Natural killer cell (primary cell): ENCODE data around the gene CCDC91. TPM values are rescaled to one million over a fixed set of nuclear protein-coding genes. Genes with fewer than 3 reads are reported as not detected.

Source experiments
- ATAC-seq, 3 donors: fragments of 150-1000 bp in 2 of 3; fragments of 200-7000 bp in 1 of 3; cut with Tn5 transposase; 1 replicate in 1 of 3; 2 replicates in 2 of 3; pipeline ENCODE4 v1.10.0; 2021; ENCODE audit warnings: mild to moderate bottlenecking in 2 of 3, moderate library complexity in 2 of 3
- DNase-seq, 2 donors: peaks; one replicate each; pipeline versions ENCODE4 v3.0.0 to v3.0.0-alpha.2; 2013 to 2021; ENCODE audit warnings: mixed read lengths in 1 of 2
- H3K27ac ChIP-seq: one replicate; pipeline ENCODE4 v1.5.1; 2013; ENCODE audit warnings: mild to moderate bottlenecking, low read length
- H3K27me3 ChIP-seq: one replicate; pipeline ENCODE4 v1.6.1; 2013; ENCODE audit warnings: low read length; ENCODE audit not compliant: control insufficient read depth, insufficient read depth
- H3K36me3 ChIP-seq: one replicate; pipeline ENCODE4 v1.6.1; 2013; ENCODE audit warnings: low read length; ENCODE audit not compliant: control insufficient read depth, insufficient read depth
- H3K4me1 ChIP-seq: one replicate; pipeline ENCODE4 v1.6.1; 2013; ENCODE audit warnings: low read length; ENCODE audit not compliant: control insufficient read depth, insufficient read depth
- H3K4me3 ChIP-seq: one replicate; pipeline ENCODE4 v1.5.1; 2013; ENCODE audit warnings: low read length
- H3K9me3 ChIP-seq: one replicate; pipeline ENCODE4 v1.6.1; 2013; ENCODE audit warnings: low read length; ENCODE audit not compliant: control insufficient read depth, insufficient read depth
- H3K27ac Mint-ChIP-seq, 2 donors: one replicate each; pipeline ENCODE4 v1.8.0; 2022; ENCODE audit warnings: mild to moderate bottlenecking in 2 of 2, mixed read lengths in 2 of 2, moderate library complexity in 1 of 2
- H3K27me3 Mint-ChIP-seq, 2 donors: one replicate each; pipeline ENCODE4 v1.8.0; 2022; ENCODE audit warnings: low read depth in 2 of 2, mixed read lengths in 2 of 2
- H3K36me3 Mint-ChIP-seq: one replicate; pipeline ENCODE4 v1.8.0; 2022; ENCODE audit warnings: mixed read lengths
- H3K4me1 Mint-ChIP-seq, 2 donors: one replicate each; pipeline ENCODE4 v1.8.0; 2022; ENCODE audit warnings: mixed read lengths in 2 of 2
- H3K4me3 Mint-ChIP-seq: one replicate; pipeline ENCODE4 v1.8.0; 2022; ENCODE audit warnings: mild to moderate bottlenecking, moderate library complexity, mixed read lengths
- H3K9me3 Mint-ChIP-seq, 2 donors: one replicate each; pipeline ENCODE4 v1.8.0; 2022; ENCODE audit warnings: mixed read lengths in 2 of 2
- WGBS: methylation state at CpG from one replicate; pipeline ENCODE4 v1.1.7; 2013; ENCODE audit warnings: missing lambda C conversion rate; ENCODE audit not compliant: insufficient coverage; 5-methylcytosine and 5-hydroxymethylcytosine counted together
- intact Hi-C: fragments of 100-400 bp; cut with micrococcal nuclease; formaldehyde crosslinking; loops from one replicate; pipeline ENCODE4 v1.14.2; 2022
- total RNA-seq, 4 donors: library from RNA; stranded (reverse); fragments of 120-200 nt in 1 of 4; gene quantifications; one replicate each; pipeline versions ENCODE4 v1.2.3 to v1.2.4, GENCODE V29; 2013 to 2022
- TF ChIP-seq, protein P1 (sequence below): fragments of 200-600 bp; IDR thresholded peaks from one replicate; pipeline ENCODE4 v1.8.0; 2022; ENCODE audit warnings: antibody characterized with exemption

The CCDC91 gene
- total RNA-seq, 3 donors from 2014 or later (not counting 1 experiment from before 2014, with no cell fraction given), result 48.8 to 65.8 (median 60.2) TPM

DNA sequence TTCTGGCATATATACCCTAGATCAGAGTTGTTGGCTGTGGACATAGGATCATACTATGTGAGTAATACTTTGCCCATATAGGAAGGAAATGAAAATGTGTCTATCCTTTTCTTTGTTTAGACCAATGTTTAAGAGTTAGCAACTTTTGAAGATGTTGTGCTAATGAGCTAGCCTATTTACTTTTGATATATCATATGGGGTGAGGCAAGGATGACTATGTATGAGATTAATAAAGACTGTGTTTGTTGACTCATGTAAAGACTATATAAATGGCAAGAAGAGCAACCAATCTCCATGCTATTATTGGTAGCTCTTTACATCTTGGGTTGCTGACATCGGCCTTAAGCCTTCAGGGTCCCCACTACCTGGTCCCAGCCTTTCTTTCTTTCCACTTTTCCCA lies 289.4 kb downstream of the CCDC91 start:
- Mint-ChIP-seq H3K4me1 (no peaks in the 10 kb centered on the region), H3K27me3 (no peaks in the 10 kb centered on the region), H3K9me3 (peaks cover 3 to 4% of the 10 kb centered on the region in 2 donors), H3K36me3 (peaks cover 13% of the 10 kb centered on the region), H3K27ac (no peak overlapping the region), H3K4me3 (no peak overlapping the region)
- H3K4me1 ChIP-seq, result no peaks in the 10 kb centered on the region
- TF ChIP-seq, protein P1, sequence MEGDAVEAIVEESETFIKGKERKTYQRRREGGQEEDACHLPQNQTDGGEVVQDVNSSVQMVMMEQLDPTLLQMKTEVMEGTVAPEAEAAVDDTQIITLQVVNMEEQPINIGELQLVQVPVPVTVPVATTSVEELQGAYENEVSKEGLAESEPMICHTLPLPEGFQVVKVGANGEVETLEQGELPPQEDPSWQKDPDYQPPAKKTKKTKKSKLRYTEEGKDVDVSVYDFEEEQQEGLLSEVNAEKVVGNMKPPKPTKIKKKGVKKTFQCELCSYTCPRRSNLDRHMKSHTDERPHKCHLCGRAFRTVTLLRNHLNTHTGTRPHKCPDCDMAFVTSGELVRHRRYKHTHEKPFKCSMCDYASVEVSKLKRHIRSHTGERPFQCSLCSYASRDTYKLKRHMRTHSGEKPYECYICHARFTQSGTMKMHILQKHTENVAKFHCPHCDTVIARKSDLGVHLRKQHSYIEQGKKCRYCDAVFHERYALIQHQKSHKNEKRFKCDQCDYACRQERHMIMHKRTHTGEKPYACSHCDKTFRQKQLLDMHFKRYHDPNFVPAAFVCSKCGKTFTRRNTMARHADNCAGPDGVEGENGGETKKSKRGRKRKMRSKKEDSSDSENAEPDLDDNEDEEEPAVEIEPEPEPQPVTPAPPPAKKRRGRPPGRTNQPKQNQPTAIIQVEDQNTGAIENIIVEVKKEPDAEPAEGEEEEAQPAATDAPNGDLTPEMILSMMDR, result no peak
- DNase-seq (no peak), ATAC-seq (no peak)
- intact Hi-C loops, result no loop called here
- no peak overlapping the region for H3K4me3 ChIP-seq
- no peaks in the 10 kb centered on the region for H3K9me3 ChIP-seq
- H3K27ac ChIP-seq, result no peak overlapping the region
- WGBS, result 96% methylated on average over 1 of the region's 1 CpG
- peaks cover 2% of the 10 kb centered on the region for H3K36me3 ChIP-seq
- H3K27me3 ChIP-seq, result no peaks in the 10 kb centered on the region

DNA sequence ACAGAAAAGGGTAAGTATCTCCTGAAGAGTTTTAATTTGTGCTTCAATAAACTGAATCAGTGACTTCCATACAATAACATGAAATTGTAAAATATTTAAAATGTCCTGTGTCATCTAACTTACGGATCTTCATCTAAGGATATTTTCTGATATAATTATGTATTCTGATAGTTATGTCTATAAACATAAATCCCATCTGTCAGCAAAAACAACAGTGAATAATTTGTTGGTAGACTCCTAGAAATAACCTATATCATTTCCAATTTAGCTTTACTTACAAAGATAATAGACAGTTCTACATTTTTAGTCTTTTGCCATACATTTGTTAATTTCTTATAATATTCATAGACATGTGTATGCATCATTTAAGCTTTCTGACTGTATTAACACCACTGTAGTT lies 293.9 kb downstream of the CCDC91 start:
- TF ChIP-seq, protein P1, result no peak
- no peaks in the 10 kb centered on the region for H3K4me1 ChIP-seq
- ATAC-seq, result no peak
- H3K4me3 Mint-ChIP-seq, result no peak overlapping the region
- WGBS, result no CpG with 5 or more reads among the region's 1 CpG
- H3K9me3 ChIP-seq, result no peaks in the 10 kb centered on the region
- H3K27me3 Mint-ChIP-seq, result no peaks in the 10 kb centered on the region
- no peak overlapping the region for H3K4me3 ChIP-seq
- H3K36me3 ChIP-seq, result peaks cover 2% of the 10 kb centered on the region
- H3K27ac Mint-ChIP-seq, result no peak overlapping the region
- no peaks in the 10 kb centered on the region for H3K36me3 Mint-ChIP-seq
- intact Hi-C loops, result no loop called here
- no peak overlapping the region for H3K27ac ChIP-seq
- DNase-seq, result no peak
- no peaks in the 10 kb centered on the region for H3K9me3 Mint-ChIP-seq
- no peaks in the 10 kb centered on the region for H3K4me1 Mint-ChIP-seq
- no peaks in the 10 kb centered on the region for H3K27me3 ChIP-seq

DNA sequence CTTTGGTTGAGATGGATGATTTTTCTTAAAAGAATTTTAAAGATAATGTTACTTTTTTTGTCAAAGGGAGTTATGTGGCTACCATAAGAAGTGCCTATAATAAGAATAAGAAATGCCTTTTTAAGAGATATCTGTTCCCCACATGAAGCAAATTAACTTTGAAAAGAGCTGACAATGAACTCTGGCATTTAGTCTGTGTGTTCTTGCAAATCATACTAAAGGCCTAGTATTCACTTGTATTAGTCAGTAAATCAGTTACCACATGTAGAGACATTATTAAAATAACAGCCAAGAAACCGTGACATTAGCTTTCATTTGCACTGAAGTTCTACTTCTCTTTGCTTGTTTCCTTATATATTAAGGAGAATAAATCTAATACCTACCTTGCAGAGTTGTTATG lies 296.3 kb downstream of the CCDC91 start:
- no peak overlapping the region for H3K27ac ChIP-seq
- no peak for ATAC-seq

DNA sequence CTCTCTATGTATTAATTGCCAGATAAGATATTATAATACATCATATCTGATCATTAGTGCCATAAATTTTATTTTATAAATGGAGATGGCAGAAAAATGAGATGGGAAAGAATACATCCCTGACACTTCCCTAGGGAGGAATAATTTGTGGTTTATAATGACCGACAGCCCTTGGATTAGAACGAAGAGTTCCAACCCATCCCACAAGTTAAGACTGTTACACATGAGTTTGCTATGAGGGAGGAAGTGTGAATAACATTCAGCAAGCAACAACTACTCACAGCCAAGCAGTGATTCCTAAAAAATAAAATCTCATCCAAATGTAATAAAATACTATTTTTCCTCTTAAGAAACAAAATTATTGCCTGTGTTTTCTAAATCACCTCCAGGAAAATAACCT lies 299.0 kb downstream of the CCDC91 start:
- no peak for ATAC-seq
- H3K9me3 ChIP-seq, result no peaks in the 10 kb centered on the region
- no CpG with 5 or more reads among the region's 2 CpGs for WGBS
- H3K9me3 Mint-ChIP-seq, result no peaks in the 10 kb centered on the region
- H3K4me1 Mint-ChIP-seq, result no peaks in the 10 kb centered on the region
- no peak for DNase-seq
- no peaks in the 10 kb centered on the region for H3K4me1 ChIP-seq
- H3K27ac ChIP-seq, result no peak overlapping the region
- no peaks in the 10 kb centered on the region for H3K27me3 ChIP-seq
- no peaks in the 10 kb centered on the region for H3K36me3 Mint-ChIP-seq
- no peak overlapping the region for H3K4me3 Mint-ChIP-seq
- H3K27ac Mint-ChIP-seq, result no peak overlapping the region
- TF ChIP-seq, protein P1, result no peak
- no peak overlapping the region for H3K4me3 ChIP-seq
- intact Hi-C loops, result no loop called here
- peaks cover 2% of the 10 kb centered on the region for H3K36me3 ChIP-seq
- no peaks in the 10 kb centered on the region for H3K27me3 Mint-ChIP-seq

More for the DNA sequence above, 296.3 kb downstream of the CCDC91 start:
- Mint-ChIP-seq H3K27ac (no peak overlapping the region), H3K4me1 (no peaks in the 10 kb centered on the region), H3K36me3 (no peaks in the 10 kb centered on the region), H3K4me3 (no peak overlapping the region), H3K27me3 (no peaks in the 10 kb centered on the region), H3K9me3 (no peaks in the 10 kb centered on the region)
- TF ChIP-seq, protein P1, result no peak
- no CpG with 5 or more reads among the region's 1 CpG for WGBS
- no peaks in the 10 kb centered on the region for H3K4me1 ChIP-seq
- peaks cover 2% of the 10 kb centered on the region for H3K36me3 ChIP-seq
- H3K4me3 ChIP-seq, result no peak overlapping the region
- no peaks in the 10 kb centered on the region for H3K27me3 ChIP-seq
- DNase-seq, result no peak
- intact Hi-C loops, result no loop called here
- H3K9me3 ChIP-seq, result no peaks in the 10 kb centered on the region
